Heart right ventricle (tissue), 16 donors: ENCODE measurements around the gene ITGAD. TPM values are rescaled to one million over a fixed set of nuclear protein-coding genes. Genes with fewer than 3 reads are reported as not detected.

Experiments used
- ATAC-seq, 8 donors: fragments of 200-7000 bp; cut with Tn5 transposase; one replicate each; pipeline ENCODE4 v1.9.1; 2020; ENCODE audit warnings: mild to moderate bottlenecking in 8 of 8, moderate library complexity in 8 of 8, moderate number of reproducible peaks in 1 of 8
- DNase-seq, 2 donors: peaks; one replicate each; pipeline ENCODE4 v3.0.0-alpha.2; 2020
- H3K27ac ChIP-seq, 10 donors: fragments of 200-600 bp; sonication (generic) in 2 of 10; one replicate each; pipeline versions ENCODE4 v1.5.0 to v1.8.0; 2020 to 2022; ENCODE audit warnings: mild to moderate bottlenecking in 3 of 10
- H3K27me3 ChIP-seq, 7 donors: fragments of 200-600 bp; one replicate each; pipeline ENCODE4 v1.8.0; 2021 to 2022; ENCODE audit warnings: mild to moderate bottlenecking in 2 of 7
- H3K36me3 ChIP-seq, 9 donors: fragments of 200-600 bp; sonication (generic) in 1 of 9; one replicate each; pipeline versions ENCODE4 v1.5.0 to v1.8.0; 2020 to 2022; ENCODE audit warnings: mild to moderate bottlenecking in 2 of 9
- H3K4me1 ChIP-seq, 9 donors: fragments of 200-600 bp; sonication (generic) in 1 of 9; one replicate each; pipeline versions ENCODE4 v1.5.0 to v1.8.0; 2020 to 2022; ENCODE audit warnings: mild to moderate bottlenecking in 4 of 9
- H3K4me3 ChIP-seq, 10 donors: fragments of 200-600 bp; sonication (generic) in 2 of 10; one replicate each; pipeline versions ENCODE4 v1.5.0 to v1.8.0; 2020 to 2022; ENCODE audit warnings: mild to moderate bottlenecking in 7 of 10, moderate library complexity in 2 of 10
- H3K9me3 ChIP-seq, 11 donors: fragments of 200-600 bp in 10 of 11; sonication (generic) in 2 of 11; one replicate each; pipeline versions ENCODE4 v1.5.0 to v1.8.0; 2013 to 2022; ENCODE audit warnings: mild to moderate bottlenecking in 2 of 11, control low read depth in 1 of 11, moderate library complexity in 1 of 11
- CTCF ChIP-seq, 9 donors: fragments of 200-600 bp; sonication (generic) in 2 of 9; IDR thresholded peaks; one replicate each; pipeline versions ENCODE4 v1.5.0 to v1.8.0; 2021 to 2022; ENCODE audit warnings: antibody characterized with exemption in 9 of 9, mild to moderate bottlenecking in 5 of 9, moderate library complexity in 1 of 9
- WGBS, 2 donors: extraction: QIAGEN DNeasy Blood & Tissue Kit; methylation state at CpG; one replicate each; pipeline ENCODE4 v1.1.7; 2013; ENCODE audit warnings: inconsistent platforms in 1 of 2; 5-methylcytosine and 5-hydroxymethylcytosine counted together
- intact Hi-C, 10 donors: fragments of 100-400 bp; cut with DNase I; formaldehyde crosslinking; loops; one replicate each; pipeline versions ENCODE4 v1.11.1 to v1.14.2; 2022
- polyA plus RNA-seq, 2 donors: library from polyadenylated mRNA; stranded (reverse); fragments of 200-250 nt; gene quantifications; one replicate each; pipeline ENCODE4 v1.2.3, GENCODE V29; 2013
- total RNA-seq, 10 donors: library from RNA; stranded (reverse); fragmentation: NEBNext Ultra II Directional in 3 of 10; extraction: Animal tissue kit (Norgen Biotek cat#: 25700) in 3 of 10; gene quantifications; one replicate each; pipeline versions ENCODE4 v1.2.1 to v1.2.4, GENCODE V29; 2021 to 2023
- donor health status: Arrhythmogenic right ventricular cardiomyopathy.
- donor health status: ischemic (EF 13 %, LVEDD 7.1; RV severe dilation, severe dysfunction).
- donor health status: healthy with polysubstance abuse.
- donor health status: DM: no; HTN: yes; CAD: no.
- donor health status: DM: no; HTN: no; CAD: no.
- donor health status: ischemic (EF 25% LVEDD 6.9; RV normal size, moderate dysfunction).
- donor health status: ischemic (EF 25% LVEDD 5.7; RV mildly dilated, moderate dysfunction).
- donor health status: healthy.
- donor health status: DM: yes; HTN: yes; CAD: no.
- donor health status: Ischemic cardiomyopathy.
- donor health status: ischemic (EF 35%, LVEDD 5.7; RV mildly dilated, moderate dysfunction).
- donor health status: nonischemic (EF 11% LVEDD 7.7; RV severe dilation, severe dysfunction).
- donor health status: DM: yes; HTN: yes; CAD: no.
- donor health status: PGD.
- donor health status: ischemic (EF 29% LVEDD 5.4; RV normal size, mild dysfunction).
- donor health status: nonischemic (EF 23%, LVEDD 6.1; RV moderate dilation, normal function).

The ITGAD gene
- total and polyA plus RNA-seq, 12 donors = 0.01 to 0.39 TPM; not detected in 10

- DNase-seq (no peak), ATAC-seq (peak in 2 of 8 donors; percentile 33 to 61)
- Histone ChIP-seq H3K27me3 (peaks cover 0 to 14% (median 0%) of the 10 kb centered on the region in 7 donors), H3K27ac (peak overlapping the region in 1 of 10 donors; percentile 41), H3K9me3 (no peaks in the 10 kb centered on the region), H3K4me1 (peaks cover 0 to 34% (median 0%) of the 10 kb centered on the region in 9 donors), H3K36me3 (peaks cover 0 to 25% (median 0%) of the 10 kb centered on the region in 9 donors), H3K4me3 (no peak overlapping the region)
- no peak for TF ChIP-seq CTCF (IDR thresholded peaks at IDR 0.05)
- intact Hi-C loops = no loop called here
- WGBS, 2 donors = 81 to 82% methylated on average over 3 of the region's 3 CpGs
These were observed 25.3 kb upstream of the ITGAD start for GRCh38 chr16:31367853-31368252.

- peaks cover 0 to 13% (median 0%) of the 10 kb centered on the region in 11 donors for H3K9me3 ChIP-seq
- intact Hi-C loops = no loop called here
- H3K27ac ChIP-seq = no peak overlapping the region
- no peak for TF ChIP-seq CTCF (IDR thresholded peaks at IDR 0.05)
- H3K27me3 ChIP-seq = peaks cover 0 to 7% (median 0%) of the 10 kb centered on the region in 7 donors
- no peak for DNase-seq
- ATAC-seq = no peak
- H3K4me1 ChIP-seq = peaks cover 0 to 22% (median 0%) of the 10 kb centered on the region in 9 donors
- peaks cover 0 to 17% (median 0%) of the 10 kb centered on the region in 9 donors for H3K36me3 ChIP-seq
- H3K4me3 ChIP-seq = no peak overlapping the region
- 90% methylated on average over 12 of the region's 12 CpGs for WGBS, 2 donors
These were observed 22.1 kb upstream of the ITGAD start for GRCh38 chr16:31371008-31371407.

GRCh38 chr16:31371619-31372484 lies 21.3 kb upstream of the ITGAD start:
- ATAC-seq (no peak), DNase-seq (no peak)
- WGBS, 2 donors = 75 to 80% methylated on average over 41 to 42 of the region's 42 CpGs
- no peak overlapping the region for H3K4me3 ChIP-seq
- H3K9me3 ChIP-seq = peaks cover 0 to 13% (median 0%) of the 10 kb centered on the region in 11 donors
- peaks cover 0 to 14% (median 0%) of the 10 kb centered on the region in 9 donors for H3K4me1 ChIP-seq
- TF ChIP-seq CTCF (IDR thresholded peaks at IDR 0.05) = no peak
- peaks cover 0 to 7% (median 0%) of the 10 kb centered on the region in 7 donors for H3K27me3 ChIP-seq
- peaks cover 0 to 24% (median 0%) of the 10 kb centered on the region in 9 donors for H3K36me3 ChIP-seq
- intact Hi-C loops = no loop called here
- H3K27ac ChIP-seq = no peak overlapping the region

- H3K4me1 ChIP-seq = peaks cover 0 to 1% (median 0%) of the 10 kb centered on the region in 9 donors
- intact Hi-C loops = no loop called here
- 79 to 84% methylated on average over 14 of the region's 14 CpGs for WGBS, 2 donors
- H3K4me3 ChIP-seq = no peak overlapping the region
- ATAC-seq = no peak
- DNase-seq = no peak
- H3K27ac ChIP-seq = no peak overlapping the region
- TF ChIP-seq CTCF (IDR thresholded peaks at IDR 0.05) = no peak
- H3K36me3 ChIP-seq = peaks cover 0 to 37% (median 0%) of the 10 kb centered on the region in 9 donors
- H3K9me3 ChIP-seq = peaks cover 0 to 13% (median 0%) of the 10 kb centered on the region in 11 donors
- H3K27me3 ChIP-seq = peaks cover 0 to 7% (median 0%) of the 10 kb centered on the region in 7 donors
These were observed 19.9 kb upstream of the ITGAD start for GRCh38 chr16:31373235-31373634.
